Suprapubic skin (tissue), 4 donors: ENCODE results near the gene G6PC1. TPM values are rescaled to one million over a fixed set of nuclear protein-coding genes. Genes with fewer than 3 reads are reported as not detected.
"Not testable (repeated sequence)": the region's sequence is repeated elsewhere in the genome, so short reads cannot be mapped to it uniquely, and the experiment has no call there.

Experiments
- DNase-seq, 2 donors: peaks; one replicate each; pipeline ENCODE4 v3.0.0-alpha.2; 2019; ENCODE audit warnings: low spot score in 2 of 2
- H3K27ac ChIP-seq: fragments of 200-600 bp; sonication (generic); one replicate; pipeline ENCODE4 v1.5.1; 2019
- H3K27me3 ChIP-seq: fragments of 200-600 bp; sonication (generic); one replicate; pipeline ENCODE4 v1.5.1; 2019
- H3K36me3 ChIP-seq: fragments of 200-600 bp; sonication (generic); one replicate; pipeline ENCODE4 v1.5.1; 2019
- H3K4me1 ChIP-seq: fragments of 200-600 bp; sonication (generic); one replicate; pipeline ENCODE4 v1.5.1; 2019
- H3K4me3 ChIP-seq: fragments of 200-600 bp; sonication (generic); one replicate; pipeline ENCODE4 v1.5.1; 2019; ENCODE audit warnings: mild to moderate bottlenecking
- H3K9me3 ChIP-seq: fragments of 200-600 bp; sonication (generic); one replicate; pipeline ENCODE4 v1.5.1; 2019
- CTCF ChIP-seq, 2 donors: fragments of 200-600 bp in 1 of 2; fragments of 450-650 bp in 1 of 2; sonication (generic) in 1 of 2; IDR thresholded peaks; one replicate each; pipeline ENCODE4 v1.5.1; 2016 to 2019; ENCODE audit warnings: antibody characterized with exemption in 2 of 2, mild to moderate bottlenecking in 1 of 2, moderate library complexity in 1 of 2
- EP300 ChIP-seq: sonication (generic); formaldehyde crosslinking; IDR thresholded peaks from one replicate; pipeline ENCODE4 v1.6.1; 2017; ENCODE audit warnings: antibody characterized with exemption
- POLR2A ChIP-seq, 2 donors: fragments of 450-650 bp; IDR thresholded peaks; one replicate each; pipeline ENCODE4 v1.6.1; 2017; ENCODE audit warnings: antibody characterized with exemption in 2 of 2, mild to moderate bottlenecking in 2 of 2, moderate library complexity in 2 of 2
- POLR2AphosphoS5 ChIP-seq, 3 donors: sonication (generic); formaldehyde crosslinking; IDR thresholded peaks; one replicate each; pipeline ENCODE4 v1.6.1; 2017; ENCODE audit warnings: antibody characterized with exemption in 3 of 3
- WGBS: methylation state at CpG from one replicate; pipeline ENCODE4 v1.1.5; 2018; 5-methylcytosine and 5-hydroxymethylcytosine counted together
- total RNA-seq, 4 donors: library from RNA; depleted of rRNA; stranded (reverse); fragments of >200 nt; gene quantifications; one replicate each; pipeline ENCODE4 v1.1.0, GENCODE V29; 2016

The G6PC1 gene
- total RNA-seq, 4 donors from 2014 or later = not detected

GRCh38 chr17:42853597-42853967 lies 47.0 kb upstream of the G6PC1 start:
- peaks cover 12% of the 10 kb centered on the region for H3K4me1 ChIP-seq

GRCh38 chr17:42853968-42854790 lies 46.4 kb upstream of the G6PC1 start:
- no peaks in the 10 kb centered on the region for H3K36me3 ChIP-seq
- H3K27me3 ChIP-seq = no peaks in the 10 kb centered on the region
- H3K4me3 ChIP-seq = peak overlapping the region; percentile 33
- DNase-seq = peak in 1 of 2 donors; percentile 51
- 89% methylated on average over 9 of the region's 15 CpGs for WGBS
- no peak overlapping the region for H3K27ac ChIP-seq
- TF ChIP-seq EP300 (no peak), POLR2A (IDR thresholded peaks at IDR 0.05) (no peak), CTCF (IDR thresholded peaks at IDR 0.05) (no peak), POLR2AphosphoS5 (IDR thresholded peaks at IDR 0.05) (no peak)
- H3K9me3 ChIP-seq = no peaks in the 10 kb centered on the region
- peaks cover 12% of the 10 kb centered on the region for H3K4me1 ChIP-seq

More at GRCh38 chr17:42853597-42853967, 47.0 kb upstream of the G6PC1 start:
- Histone ChIP-seq H3K27me3 (no peaks in the 10 kb centered on the region), H3K9me3 (no peaks in the 10 kb centered on the region), H3K4me3 (peak overlapping the region; percentile 33), H3K27ac (no peak overlapping the region), H3K36me3 (no peaks in the 10 kb centered on the region)
- TF ChIP-seq EP300 = no peak
- WGBS = 79% methylated on average over 5 of the region's 5 CpGs
- peak in 1 of 2 donors; percentile 45 for DNase-seq

GRCh38 chr17:42855048-42855596 lies 45.5 kb upstream of the G6PC1 start:
- Histone ChIP-seq H3K4me3 (no peak overlapping the region), H3K27ac (no peak overlapping the region), H3K4me1 (peaks cover 5% of the 10 kb centered on the region), H3K36me3 (no peaks in the 10 kb centered on the region), H3K27me3 (no peaks in the 10 kb centered on the region), H3K9me3 (no peaks in the 10 kb centered on the region)
- DNase-seq = peak in 1 of 2 donors; percentile 34
- no peak for TF ChIP-seq POLR2AphosphoS5 (IDR thresholded peaks at IDR 0.05)
- TF ChIP-seq POLR2A (IDR thresholded peaks at IDR 0.05) = no peak
- TF ChIP-seq CTCF (IDR thresholded peaks at IDR 0.05) = no peak
- TF ChIP-seq EP300 = no peak
- WGBS = 83% methylated on average over 8 of the region's 8 CpGs

GRCh38 chr17:42856093-42856492 lies 44.5 kb upstream of the G6PC1 start:
- WGBS = 76% methylated on average over 6 of the region's 8 CpGs
- not testable (repeated sequence) for H3K4me1 ChIP-seq, H3K4me3 ChIP-seq, H3K27me3 ChIP-seq, H3K9me3 ChIP-seq, DNase-seq, H3K27ac ChIP-seq, H3K36me3 ChIP-seq

GRCh38 chr17:42856516-42856915 lies 44.1 kb upstream of the G6PC1 start:
- not testable (repeated sequence) for H3K27ac ChIP-seq, H3K27me3 ChIP-seq, DNase-seq, H3K9me3 ChIP-seq, H3K4me1 ChIP-seq, H3K4me3 ChIP-seq, H3K36me3 ChIP-seq
- 73% methylated on average over 5 of the region's 8 CpGs for WGBS

GRCh38 chr17:42857389-42857788 lies 43.2 kb upstream of the G6PC1 start:
- H3K27ac ChIP-seq = no peak overlapping the region
- WGBS = 100% methylated on average over 1 of the region's 1 CpG
- H3K36me3 ChIP-seq = no peaks in the 10 kb centered on the region
- H3K4me3 ChIP-seq = no peak overlapping the region
- no peak for DNase-seq
- no peaks in the 10 kb centered on the region for H3K9me3 ChIP-seq
- no peak for TF ChIP-seq EP300
- no peak for TF ChIP-seq POLR2AphosphoS5 (IDR thresholded peaks at IDR 0.05)
- TF ChIP-seq CTCF (IDR thresholded peaks at IDR 0.05) = no peak
- TF ChIP-seq POLR2A (IDR thresholded peaks at IDR 0.05) = no peak
- H3K27me3 ChIP-seq = no peaks in the 10 kb centered on the region
- no peaks in the 10 kb centered on the region for H3K4me1 ChIP-seq
